ENCODE measurements around the gene DLD. TPM values are rescaled to one million over a fixed set of nuclear protein-coding genes. Genes with fewer than 3 reads are reported as not detected.

The DLD gene
- total and polyA plus RNA-seq, 4 donors: 49.4 to 121 (median 67.1) TPM

DNA sequence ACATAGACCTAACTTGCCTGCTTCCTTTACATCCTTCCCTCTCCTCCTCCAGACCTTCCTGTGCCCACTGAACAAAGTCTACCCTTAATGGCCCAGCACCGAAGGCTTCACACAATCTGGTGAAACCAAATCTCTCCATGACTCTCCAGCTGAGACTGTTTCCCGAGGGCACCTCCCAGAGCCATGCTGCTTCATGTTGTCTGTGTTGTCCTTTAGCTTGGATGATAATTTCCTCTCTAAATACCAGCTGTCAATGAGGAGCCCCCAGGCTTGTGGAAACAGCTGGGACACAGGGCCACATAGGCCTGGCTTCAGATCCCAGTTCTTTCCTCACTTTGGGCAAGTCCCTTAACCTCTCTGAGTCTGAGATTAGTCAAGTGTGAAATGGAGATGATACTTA, 54.3 kb downstream of the DLD start:
- Histone ChIP-seq H3K9ac (ENCODE audit: low read depth in 1 of 2, low read length in 2 of 2) (no peak overlapping the region), H3K4me3 (ENCODE audit: low read depth in 1 of 3, low read length in 3 of 3) (no peak overlapping the region), H3K36me3 (ENCODE audit: control insufficient read depth in 4 of 4, insufficient read depth in 3 of 4, low read depth in 1 of 4, low read length in 3 of 4) (peaks cover 0 to 3% (median under 1%) of the 10 kb centered on the region in 4 donors), H3K27ac (ENCODE audit: low read depth in 1 of 2, low read length in 2 of 2) (no peak overlapping the region), H3K9me3 (ENCODE audit: control insufficient read depth in 4 of 4, low read length in 3 of 4) (no peaks in the 10 kb centered on the region), H3K4me1 (ENCODE audit: control insufficient read depth in 4 of 4, insufficient read depth in 4 of 4, low read length in 3 of 4) (peaks cover 0 to 9% (median 0%) of the 10 kb centered on the region in 4 donors), H3K27me3 (ENCODE audit: control insufficient read depth in 4 of 4, insufficient read depth in 4 of 4, low read length in 3 of 4) (no peaks in the 10 kb centered on the region)
- DNase-seq (ENCODE audit: low spot score): no peak
- WGBS: 90% methylated on average over 2 of the region's 2 CpGs
- TF ChIP-seq FOXA1 (IDR thresholded peaks at IDR 0.05) (no peak), YY1 (IDR thresholded peaks at IDR 0.05) (no peak), RXRA (IDR thresholded peaks at IDR 0.05) (no peak), FOXA2 (IDR thresholded peaks at IDR 0.05) (no peak), HNF4G (IDR thresholded peaks at IDR 0.05) (no peak), GABPA (IDR thresholded peaks at IDR 0.05 in 1 of 2, conservative IDR thresholded peaks at IDR 0.05 in 1 of 2) (no peak), NR2F2 (IDR thresholded peaks at IDR 0.05) (no peak), RAD21 (IDR thresholded peaks at IDR 0.05) (no peak)
- TF ChIP-seq, protein P1, sequence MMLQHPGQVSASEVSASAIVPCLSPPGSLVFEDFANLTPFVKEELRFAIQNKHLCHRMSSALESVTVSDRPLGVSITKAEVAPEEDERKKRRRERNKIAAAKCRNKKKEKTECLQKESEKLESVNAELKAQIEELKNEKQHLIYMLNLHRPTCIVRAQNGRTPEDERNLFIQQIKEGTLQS (IDR thresholded peaks at IDR 0.05): no peak
- TF ChIP-seq, protein P2, sequence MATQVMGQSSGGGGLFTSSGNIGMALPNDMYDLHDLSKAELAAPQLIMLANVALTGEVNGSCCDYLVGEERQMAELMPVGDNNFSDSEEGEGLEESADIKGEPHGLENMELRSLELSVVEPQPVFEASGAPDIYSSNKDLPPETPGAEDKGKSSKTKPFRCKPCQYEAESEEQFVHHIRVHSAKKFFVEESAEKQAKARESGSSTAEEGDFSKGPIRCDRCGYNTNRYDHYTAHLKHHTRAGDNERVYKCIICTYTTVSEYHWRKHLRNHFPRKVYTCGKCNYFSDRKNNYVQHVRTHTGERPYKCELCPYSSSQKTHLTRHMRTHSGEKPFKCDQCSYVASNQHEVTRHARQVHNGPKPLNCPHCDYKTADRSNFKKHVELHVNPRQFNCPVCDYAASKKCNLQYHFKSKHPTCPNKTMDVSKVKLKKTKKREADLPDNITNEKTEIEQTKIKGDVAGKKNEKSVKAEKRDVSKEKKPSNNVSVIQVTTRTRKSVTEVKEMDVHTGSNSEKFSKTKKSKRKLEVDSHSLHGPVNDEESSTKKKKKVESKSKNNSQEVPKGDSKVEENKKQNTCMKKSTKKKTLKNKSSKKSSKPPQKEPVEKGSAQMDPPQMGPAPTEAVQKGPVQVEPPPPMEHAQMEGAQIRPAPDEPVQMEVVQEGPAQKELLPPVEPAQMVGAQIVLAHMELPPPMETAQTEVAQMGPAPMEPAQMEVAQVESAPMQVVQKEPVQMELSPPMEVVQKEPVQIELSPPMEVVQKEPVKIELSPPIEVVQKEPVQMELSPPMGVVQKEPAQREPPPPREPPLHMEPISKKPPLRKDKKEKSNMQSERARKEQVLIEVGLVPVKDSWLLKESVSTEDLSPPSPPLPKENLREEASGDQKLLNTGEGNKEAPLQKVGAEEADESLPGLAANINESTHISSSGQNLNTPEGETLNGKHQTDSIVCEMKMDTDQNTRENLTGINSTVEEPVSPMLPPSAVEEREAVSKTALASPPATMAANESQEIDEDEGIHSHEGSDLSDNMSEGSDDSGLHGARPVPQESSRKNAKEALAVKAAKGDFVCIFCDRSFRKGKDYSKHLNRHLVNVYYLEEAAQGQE (IDR thresholded peaks at IDR 0.05): no peak
- TF ChIP-seq, protein P3, sequence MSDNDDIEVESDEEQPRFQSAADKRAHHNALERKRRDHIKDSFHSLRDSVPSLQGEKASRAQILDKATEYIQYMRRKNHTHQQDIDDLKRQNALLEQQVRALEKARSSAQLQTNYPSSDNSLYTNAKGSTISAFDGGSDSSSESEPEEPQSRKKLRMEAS (IDR thresholded peaks at IDR 0.05): no peak

DNA sequence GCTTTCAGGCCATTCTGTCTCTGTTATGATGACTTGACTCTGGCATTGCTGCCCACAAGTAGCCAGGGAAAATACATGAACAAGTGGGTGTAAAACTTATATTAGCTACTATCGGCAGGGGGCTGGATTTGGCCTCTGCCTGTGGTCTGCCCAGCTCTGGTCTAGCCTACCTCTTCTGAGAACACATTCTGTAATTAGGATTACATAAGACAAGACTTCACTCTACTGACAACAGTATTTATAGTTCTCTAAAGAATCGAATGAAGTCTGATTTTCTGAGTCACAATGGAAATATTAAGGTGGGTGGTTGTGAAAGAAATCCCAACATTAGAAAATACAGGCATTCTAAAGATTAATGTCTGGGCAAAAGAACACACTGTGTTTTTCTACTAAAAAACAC, 55.5 kb downstream of the DLD start:
- no peak overlapping the region for H3K27ac ChIP-seq (ENCODE audit: low read depth in 1 of 2, low read length in 2 of 2)
- H3K27me3 ChIP-seq (ENCODE audit: control insufficient read depth in 4 of 4, insufficient read depth in 4 of 4, low read length in 3 of 4): no peaks in the 10 kb centered on the region
- H3K4me1 ChIP-seq (ENCODE audit: control insufficient read depth in 4 of 4, insufficient read depth in 4 of 4, low read length in 3 of 4): peaks cover 0 to 9% (median 0%) of the 10 kb centered on the region in 4 donors
- peaks cover 0 to 3% (median 0%) of the 10 kb centered on the region in 4 donors for H3K36me3 ChIP-seq (ENCODE audit: control insufficient read depth in 4 of 4, insufficient read depth in 3 of 4, low read depth in 1 of 4, low read length in 3 of 4)
- no peaks in the 10 kb centered on the region for H3K9me3 ChIP-seq (ENCODE audit: control insufficient read depth in 4 of 4, low read length in 3 of 4)
- no peak overlapping the region for H3K4me3 ChIP-seq (ENCODE audit: low read depth in 1 of 3, low read length in 3 of 3)
- TF ChIP-seq HNF4G (IDR thresholded peaks at IDR 0.05) (no peak), JUND (IDR thresholded peaks at IDR 0.05) (no peak), RAD21 (IDR thresholded peaks at IDR 0.05) (no peak), NR2F2 (IDR thresholded peaks at IDR 0.05) (no peak), YY1 (IDR thresholded peaks at IDR 0.05) (no peak), TAF1 (conservative IDR thresholded peaks at IDR 0.05) (no peak), EGR1 (IDR thresholded peaks at IDR 0.05; ENCODE audit: low read depth in 2 of 2) (no peak), HNF4A (conservative IDR thresholded peaks at IDR 0.05) (no peak), FOXA1 (IDR thresholded peaks at IDR 0.05) (no peak), GABPA (IDR thresholded peaks at IDR 0.05 in 1 of 2, conservative IDR thresholded peaks at IDR 0.05 in 1 of 2) (no peak)
- TF ChIP-seq, protein P4, sequence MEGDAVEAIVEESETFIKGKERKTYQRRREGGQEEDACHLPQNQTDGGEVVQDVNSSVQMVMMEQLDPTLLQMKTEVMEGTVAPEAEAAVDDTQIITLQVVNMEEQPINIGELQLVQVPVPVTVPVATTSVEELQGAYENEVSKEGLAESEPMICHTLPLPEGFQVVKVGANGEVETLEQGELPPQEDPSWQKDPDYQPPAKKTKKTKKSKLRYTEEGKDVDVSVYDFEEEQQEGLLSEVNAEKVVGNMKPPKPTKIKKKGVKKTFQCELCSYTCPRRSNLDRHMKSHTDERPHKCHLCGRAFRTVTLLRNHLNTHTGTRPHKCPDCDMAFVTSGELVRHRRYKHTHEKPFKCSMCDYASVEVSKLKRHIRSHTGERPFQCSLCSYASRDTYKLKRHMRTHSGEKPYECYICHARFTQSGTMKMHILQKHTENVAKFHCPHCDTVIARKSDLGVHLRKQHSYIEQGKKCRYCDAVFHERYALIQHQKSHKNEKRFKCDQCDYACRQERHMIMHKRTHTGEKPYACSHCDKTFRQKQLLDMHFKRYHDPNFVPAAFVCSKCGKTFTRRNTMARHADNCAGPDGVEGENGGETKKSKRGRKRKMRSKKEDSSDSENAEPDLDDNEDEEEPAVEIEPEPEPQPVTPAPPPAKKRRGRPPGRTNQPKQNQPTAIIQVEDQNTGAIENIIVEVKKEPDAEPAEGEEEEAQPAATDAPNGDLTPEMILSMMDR (IDR thresholded peaks at IDR 0.05; ENCODE audit: low read depth, low read length, missing input control): no peak
- TF ChIP-seq, protein P1 (IDR thresholded peaks at IDR 0.05): no peak
- TF ChIP-seq, protein P2 (IDR thresholded peaks at IDR 0.05): no peak
- TF ChIP-seq, protein P3 (IDR thresholded peaks at IDR 0.05): no peak
- TF ChIP-seq, protein P5, sequence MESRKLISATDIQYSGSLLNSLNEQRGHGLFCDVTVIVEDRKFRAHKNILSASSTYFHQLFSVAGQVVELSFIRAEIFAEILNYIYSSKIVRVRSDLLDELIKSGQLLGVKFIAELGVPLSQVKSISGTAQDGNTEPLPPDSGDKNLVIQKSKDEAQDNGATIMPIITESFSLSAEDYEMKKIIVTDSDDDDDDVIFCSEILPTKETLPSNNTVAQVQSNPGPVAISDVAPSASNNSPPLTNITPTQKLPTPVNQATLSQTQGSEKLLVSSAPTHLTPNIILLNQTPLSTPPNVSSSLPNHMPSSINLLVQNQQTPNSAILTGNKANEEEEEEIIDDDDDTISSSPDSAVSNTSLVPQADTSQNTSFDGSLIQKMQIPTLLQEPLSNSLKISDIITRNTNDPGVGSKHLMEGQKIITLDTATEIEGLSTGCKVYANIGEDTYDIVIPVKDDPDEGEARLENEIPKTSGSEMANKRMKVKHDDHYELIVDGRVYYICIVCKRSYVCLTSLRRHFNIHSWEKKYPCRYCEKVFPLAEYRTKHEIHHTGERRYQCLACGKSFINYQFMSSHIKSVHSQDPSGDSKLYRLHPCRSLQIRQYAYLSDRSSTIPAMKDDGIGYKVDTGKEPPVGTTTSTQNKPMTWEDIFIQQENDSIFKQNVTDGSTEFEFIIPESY (IDR thresholded peaks at IDR 0.05): no peak
- no peak for DNase-seq (ENCODE audit: low spot score)
- no peak overlapping the region for H3K9ac ChIP-seq (ENCODE audit: low read depth in 1 of 2, low read length in 2 of 2)
- 82% methylated on average over 2 of the region's 2 CpGs for WGBS

Measured in liver (tissue), 9 donors.